ENCODE data around the gene FHIP1B. TPM values are rescaled to one million over a fixed set of nuclear protein-coding genes. Genes with fewer than 3 reads are reported as not detected.
A peak's percentile ranks its signal among the peaks of the same experiment; 100 is the strongest.

Gene FHIP1B
- total and polyA plus RNA-seq, 2 donors from 2014 or later = 35.1 to 42.5 TPM

- peaks cover 5 to 30% (median 23%) of the 10 kb centered on the region in 3 donors for H3K36me3 ChIP-seq (ENCODE audit: control insufficient read depth in 2 of 3, insufficient read depth in 3 of 3, low read length in 3 of 3)
- H3K27ac ChIP-seq (ENCODE audit: low read depth in 2 of 2, low read length in 2 of 2) = no peak overlapping the region
- FAIRE-seq (no peak), DNase-seq (no peak)
- TF ChIP-seq, protein P1, sequence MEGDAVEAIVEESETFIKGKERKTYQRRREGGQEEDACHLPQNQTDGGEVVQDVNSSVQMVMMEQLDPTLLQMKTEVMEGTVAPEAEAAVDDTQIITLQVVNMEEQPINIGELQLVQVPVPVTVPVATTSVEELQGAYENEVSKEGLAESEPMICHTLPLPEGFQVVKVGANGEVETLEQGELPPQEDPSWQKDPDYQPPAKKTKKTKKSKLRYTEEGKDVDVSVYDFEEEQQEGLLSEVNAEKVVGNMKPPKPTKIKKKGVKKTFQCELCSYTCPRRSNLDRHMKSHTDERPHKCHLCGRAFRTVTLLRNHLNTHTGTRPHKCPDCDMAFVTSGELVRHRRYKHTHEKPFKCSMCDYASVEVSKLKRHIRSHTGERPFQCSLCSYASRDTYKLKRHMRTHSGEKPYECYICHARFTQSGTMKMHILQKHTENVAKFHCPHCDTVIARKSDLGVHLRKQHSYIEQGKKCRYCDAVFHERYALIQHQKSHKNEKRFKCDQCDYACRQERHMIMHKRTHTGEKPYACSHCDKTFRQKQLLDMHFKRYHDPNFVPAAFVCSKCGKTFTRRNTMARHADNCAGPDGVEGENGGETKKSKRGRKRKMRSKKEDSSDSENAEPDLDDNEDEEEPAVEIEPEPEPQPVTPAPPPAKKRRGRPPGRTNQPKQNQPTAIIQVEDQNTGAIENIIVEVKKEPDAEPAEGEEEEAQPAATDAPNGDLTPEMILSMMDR (IDR thresholded peaks at IDR 0.05; ENCODE audit: borderline replicate concordance, extremely low read depth, insufficient read depth) = no peak
- H3K9me3 ChIP-seq (ENCODE audit: control insufficient read depth in 2 of 3, insufficient read depth in 1 of 3, low read length in 3 of 3) = no peaks in the 10 kb centered on the region
- peaks cover 0 to 13% (median 0%) of the 10 kb centered on the region in 3 donors for H3K4me1 ChIP-seq (ENCODE audit: control insufficient read depth in 2 of 3, insufficient read depth in 2 of 3, low read depth in 1 of 3, low read length in 3 of 3)
- H3K27me3 ChIP-seq (ENCODE audit: control insufficient read depth, insufficient read depth, low read length) = no peaks in the 10 kb centered on the region
- H3K9ac ChIP-seq (ENCODE audit: low read length in 3 of 3) = no peak overlapping the region
- peak overlapping the region in 1 of 3 donors; percentile 5 for H3K4me3 ChIP-seq (ENCODE audit: low read length in 3 of 3)
- intact Hi-C loops (cut with DNase I) = no loop called here
Observed at GRCh38 chr11:6225896-6226295, 8.5 kb downstream of the FHIP1B start.

- DNase-seq = no peak
- intact Hi-C loops (cut with DNase I) = no loop called here
- Histone ChIP-seq H3K27ac (ENCODE audit: low read depth in 2 of 2, low read length in 2 of 2) (no peak overlapping the region), H3K36me3 (ENCODE audit: control insufficient read depth in 2 of 3, insufficient read depth in 3 of 3, low read length in 3 of 3) (peaks cover 5 to 30% (median 28%) of the 10 kb centered on the region in 3 donors), H3K4me3 (ENCODE audit: low read length in 3 of 3) (no peak overlapping the region), H3K9ac (ENCODE audit: low read length in 3 of 3) (no peak overlapping the region), H3K9me3 (ENCODE audit: control insufficient read depth in 2 of 3, insufficient read depth in 1 of 3, low read length in 3 of 3) (no peaks in the 10 kb centered on the region), H3K27me3 (ENCODE audit: control insufficient read depth, insufficient read depth, low read length) (no peaks in the 10 kb centered on the region), H3K4me1 (ENCODE audit: control insufficient read depth in 2 of 3, insufficient read depth in 2 of 3, low read depth in 1 of 3, low read length in 3 of 3) (peaks cover 0 to 13% (median 0%) of the 10 kb centered on the region in 3 donors)
- FAIRE-seq = no peak
- TF ChIP-seq, protein P1 (IDR thresholded peaks at IDR 0.05; ENCODE audit: borderline replicate concordance, extremely low read depth, insufficient read depth) = no peak
Observed at GRCh38 chr11:6225024-6225423, 9.4 kb downstream of the FHIP1B start.

- no peaks in the 10 kb centered on the region for H3K27me3 ChIP-seq (ENCODE audit: control insufficient read depth, insufficient read depth, low read length)
- peaks cover 0 to 13% (median 0%) of the 10 kb centered on the region in 3 donors for H3K4me1 ChIP-seq (ENCODE audit: control insufficient read depth in 2 of 3, insufficient read depth in 2 of 3, low read depth in 1 of 3, low read length in 3 of 3)
- H3K9ac ChIP-seq (ENCODE audit: low read length in 3 of 3) = no peak overlapping the region
- no peak for DNase-seq
- TF ChIP-seq, protein P1 (IDR thresholded peaks at IDR 0.05; ENCODE audit: borderline replicate concordance, extremely low read depth, insufficient read depth) = no peak
- FAIRE-seq = no peak
- intact Hi-C loops (cut with DNase I) = no loop called here
- H3K9me3 ChIP-seq (ENCODE audit: control insufficient read depth in 2 of 3, insufficient read depth in 1 of 3, low read length in 3 of 3) = no peaks in the 10 kb centered on the region
- H3K36me3 ChIP-seq (ENCODE audit: control insufficient read depth in 2 of 3, insufficient read depth in 3 of 3, low read length in 3 of 3) = peaks cover 8 to 36% (median 32%) of the 10 kb centered on the region in 3 donors
- no peak overlapping the region for H3K27ac ChIP-seq (ENCODE audit: low read depth in 2 of 2, low read length in 2 of 2)
- no peak overlapping the region for H3K4me3 ChIP-seq (ENCODE audit: low read length in 3 of 3)
Observed at GRCh38 chr11:6224421-6224820, 10.0 kb downstream of the FHIP1B start.

DNA sequence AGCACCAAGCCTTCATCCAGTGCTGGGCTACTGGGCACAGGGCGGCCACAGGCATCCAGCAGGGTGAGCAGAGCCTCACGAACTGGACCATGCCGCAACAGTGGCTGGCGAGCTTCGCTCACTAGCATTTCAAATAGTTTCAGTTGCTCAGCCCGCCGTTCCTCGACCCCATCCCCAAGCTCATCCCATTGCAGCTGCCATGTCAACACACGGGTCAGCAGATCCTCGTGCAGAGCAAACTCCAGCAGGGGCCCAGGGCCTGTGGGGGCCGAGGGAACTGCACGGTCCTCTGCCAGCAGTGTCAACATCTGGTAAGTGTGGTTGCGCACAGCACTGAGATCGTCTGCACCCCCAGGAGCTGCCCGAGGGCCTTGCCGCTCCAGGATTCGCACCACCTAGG is 10.6 kb downstream of the FHIP1B start:
- DNase-seq (no peak), FAIRE-seq (no peak)
- peaks cover 0 to 13% (median 0%) of the 10 kb centered on the region in 3 donors for H3K4me1 ChIP-seq (ENCODE audit: control insufficient read depth in 2 of 3, insufficient read depth in 2 of 3, low read depth in 1 of 3, low read length in 3 of 3)
- H3K27me3 ChIP-seq (ENCODE audit: control insufficient read depth, insufficient read depth, low read length) = no peaks in the 10 kb centered on the region
- no peaks in the 10 kb centered on the region for H3K9me3 ChIP-seq (ENCODE audit: control insufficient read depth in 2 of 3, insufficient read depth in 1 of 3, low read length in 3 of 3)
- no peak overlapping the region for H3K9ac ChIP-seq (ENCODE audit: low read length in 3 of 3)
- H3K27ac ChIP-seq (ENCODE audit: low read depth in 2 of 2, low read length in 2 of 2) = no peak overlapping the region
- peaks cover 8 to 42% (median 37%) of the 10 kb centered on the region in 3 donors for H3K36me3 ChIP-seq (ENCODE audit: control insufficient read depth in 2 of 3, insufficient read depth in 3 of 3, low read length in 3 of 3)
- TF ChIP-seq, protein P1 (IDR thresholded peaks at IDR 0.05; ENCODE audit: borderline replicate concordance, extremely low read depth, insufficient read depth) = no peak
- intact Hi-C loops (cut with DNase I) = no loop called here
- H3K4me3 ChIP-seq (ENCODE audit: low read length in 3 of 3) = no peak overlapping the region
